ENCODE data around the gene TMSB4X. TPM values are rescaled to one million over a fixed set of nuclear protein-coding genes. Genes with fewer than 3 reads are reported as not detected.

The TMSB4X gene
- total RNA-seq, 4 donors from 2014 or later, result 3,003 to 8,971 (median 6,474) TPM

DNA sequence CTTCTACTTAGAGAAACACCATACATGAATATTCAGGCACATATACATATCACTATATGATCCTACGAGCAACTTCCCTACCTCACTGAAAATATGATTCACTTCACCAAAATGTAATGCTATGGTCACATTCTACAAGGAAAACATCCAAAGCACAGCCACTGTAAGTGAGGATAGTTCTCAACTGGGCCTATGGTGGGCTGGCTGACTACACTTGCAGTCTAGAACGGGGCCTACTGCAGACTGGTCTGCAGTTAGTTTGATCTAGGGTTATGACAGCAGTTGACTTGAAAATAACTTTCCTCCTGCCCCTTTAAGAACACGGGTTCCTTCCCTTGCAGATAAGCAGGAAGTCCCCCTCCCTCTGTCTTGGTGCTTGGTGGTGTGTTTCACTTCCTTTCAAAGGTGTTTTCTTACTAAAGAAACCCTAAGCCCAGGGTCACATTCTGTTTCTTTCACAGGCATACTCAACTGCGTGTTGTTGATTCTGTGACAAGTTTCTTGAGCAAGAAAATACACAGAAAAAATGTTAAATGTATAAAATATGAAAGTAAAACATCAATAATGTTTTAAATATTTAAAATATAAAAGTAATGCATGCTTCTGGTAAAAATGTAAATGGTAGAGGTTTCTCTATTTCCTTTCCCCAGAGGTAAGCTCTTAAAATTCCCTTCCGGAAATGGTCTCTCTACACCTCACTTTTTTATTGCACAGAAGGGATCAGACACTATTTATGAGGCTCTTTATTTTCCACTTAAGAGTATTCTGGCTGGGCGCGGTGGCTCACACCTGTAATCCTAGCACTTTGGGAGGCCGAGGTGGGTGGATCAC lies 18.0 kb upstream of the TMSB4X start:
- TF ChIP-seq, protein P1, sequence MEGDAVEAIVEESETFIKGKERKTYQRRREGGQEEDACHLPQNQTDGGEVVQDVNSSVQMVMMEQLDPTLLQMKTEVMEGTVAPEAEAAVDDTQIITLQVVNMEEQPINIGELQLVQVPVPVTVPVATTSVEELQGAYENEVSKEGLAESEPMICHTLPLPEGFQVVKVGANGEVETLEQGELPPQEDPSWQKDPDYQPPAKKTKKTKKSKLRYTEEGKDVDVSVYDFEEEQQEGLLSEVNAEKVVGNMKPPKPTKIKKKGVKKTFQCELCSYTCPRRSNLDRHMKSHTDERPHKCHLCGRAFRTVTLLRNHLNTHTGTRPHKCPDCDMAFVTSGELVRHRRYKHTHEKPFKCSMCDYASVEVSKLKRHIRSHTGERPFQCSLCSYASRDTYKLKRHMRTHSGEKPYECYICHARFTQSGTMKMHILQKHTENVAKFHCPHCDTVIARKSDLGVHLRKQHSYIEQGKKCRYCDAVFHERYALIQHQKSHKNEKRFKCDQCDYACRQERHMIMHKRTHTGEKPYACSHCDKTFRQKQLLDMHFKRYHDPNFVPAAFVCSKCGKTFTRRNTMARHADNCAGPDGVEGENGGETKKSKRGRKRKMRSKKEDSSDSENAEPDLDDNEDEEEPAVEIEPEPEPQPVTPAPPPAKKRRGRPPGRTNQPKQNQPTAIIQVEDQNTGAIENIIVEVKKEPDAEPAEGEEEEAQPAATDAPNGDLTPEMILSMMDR (IDR thresholded peaks at IDR 0.05; ENCODE audit: low read depth), result no peak

DNA sequence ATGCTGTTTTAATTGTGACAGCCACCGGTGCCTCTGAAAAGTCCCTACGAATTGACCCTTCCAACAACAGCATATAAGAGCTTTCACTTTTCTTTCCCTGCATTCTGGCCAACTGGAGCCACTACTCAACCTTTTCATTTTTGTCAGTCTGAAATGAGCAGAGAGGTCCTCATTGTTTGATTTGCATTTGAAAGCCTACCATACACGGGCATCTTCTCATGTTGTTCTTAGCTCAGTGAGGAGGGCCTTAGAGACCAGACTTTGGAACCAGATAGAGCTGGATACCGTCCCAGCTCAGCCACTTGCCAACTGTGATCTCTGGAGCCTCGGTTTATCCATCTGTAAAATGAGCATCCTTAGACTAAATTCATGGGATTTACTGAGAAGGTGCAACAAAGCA lies 16.9 kb upstream of the TMSB4X start:
- TF ChIP-seq, protein P1 (IDR thresholded peaks at IDR 0.05; ENCODE audit: low read depth), result no peak

DNA sequence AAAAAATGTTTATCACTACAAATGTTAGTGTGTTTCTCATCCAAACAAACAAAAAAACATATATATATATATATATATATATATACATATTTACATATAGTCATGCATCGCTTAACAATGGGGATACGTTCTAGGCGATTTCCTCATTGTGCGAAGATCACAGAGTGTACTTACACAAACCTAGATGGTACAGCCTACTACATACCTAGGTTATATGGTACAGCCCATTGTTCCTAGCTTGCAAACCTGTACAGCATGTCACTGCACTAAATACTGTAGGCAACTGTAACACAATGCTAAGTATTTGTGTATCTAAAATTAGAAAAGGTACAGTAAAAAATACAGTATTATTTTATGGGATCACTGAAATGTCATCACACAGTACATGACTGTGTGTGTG lies 16.4 kb upstream of the TMSB4X start:
- TF ChIP-seq, protein P1 (IDR thresholded peaks at IDR 0.05; ENCODE audit: low read depth), result no peak

DNA sequence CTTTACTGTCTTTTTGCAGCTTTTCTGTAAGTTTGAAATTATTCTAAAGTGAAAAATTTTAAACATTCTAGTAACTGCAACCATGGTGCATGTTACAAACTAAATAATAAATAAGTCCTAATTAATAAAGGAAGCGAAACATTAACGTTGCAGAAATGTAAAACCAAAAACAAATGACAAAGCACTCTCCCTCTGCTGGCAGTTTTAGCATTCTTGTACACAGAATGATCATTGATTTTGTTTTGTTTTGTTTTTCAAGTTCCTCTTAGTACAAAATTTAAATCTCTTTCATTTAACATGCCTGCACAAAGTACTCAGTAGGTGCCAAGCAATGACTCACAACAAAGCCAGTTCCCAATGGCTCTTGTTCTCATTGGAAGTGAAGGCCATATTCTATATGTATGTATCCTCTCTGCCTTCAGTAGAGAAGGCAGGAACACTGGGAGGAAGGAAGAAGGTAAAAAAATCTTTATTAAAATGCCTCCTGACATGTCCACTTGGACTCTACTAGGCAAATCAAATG lies 13.7 kb upstream of the TMSB4X start:
- TF ChIP-seq, protein P1 (IDR thresholded peaks at IDR 0.05; ENCODE audit: low read depth), result no peak

DNA sequence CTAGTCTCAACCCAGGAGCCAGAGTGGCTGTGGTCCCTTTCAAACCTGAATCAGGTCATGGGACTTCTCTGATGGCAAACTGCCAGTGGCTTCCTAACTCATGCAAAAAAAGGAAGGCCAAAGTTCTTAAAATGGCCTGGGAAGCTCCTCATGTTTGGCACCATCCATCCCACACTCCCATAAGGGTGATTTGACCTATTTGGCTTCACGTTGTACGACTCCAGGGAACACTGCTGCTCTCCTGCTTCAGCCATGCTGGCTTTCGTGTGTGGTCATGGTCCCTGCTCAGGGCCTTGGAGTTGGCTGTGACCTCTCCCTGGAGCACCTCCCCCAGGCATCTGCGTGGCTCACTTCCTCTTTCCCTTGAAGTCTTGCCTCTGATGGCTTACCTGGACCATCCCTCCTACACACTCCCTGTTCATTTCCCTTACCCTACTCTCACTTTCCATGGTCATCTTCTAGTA lies 12.8 kb upstream of the TMSB4X start:
- TF ChIP-seq, protein P1 (IDR thresholded peaks at IDR 0.05; ENCODE audit: low read depth), result no peak

DNA sequence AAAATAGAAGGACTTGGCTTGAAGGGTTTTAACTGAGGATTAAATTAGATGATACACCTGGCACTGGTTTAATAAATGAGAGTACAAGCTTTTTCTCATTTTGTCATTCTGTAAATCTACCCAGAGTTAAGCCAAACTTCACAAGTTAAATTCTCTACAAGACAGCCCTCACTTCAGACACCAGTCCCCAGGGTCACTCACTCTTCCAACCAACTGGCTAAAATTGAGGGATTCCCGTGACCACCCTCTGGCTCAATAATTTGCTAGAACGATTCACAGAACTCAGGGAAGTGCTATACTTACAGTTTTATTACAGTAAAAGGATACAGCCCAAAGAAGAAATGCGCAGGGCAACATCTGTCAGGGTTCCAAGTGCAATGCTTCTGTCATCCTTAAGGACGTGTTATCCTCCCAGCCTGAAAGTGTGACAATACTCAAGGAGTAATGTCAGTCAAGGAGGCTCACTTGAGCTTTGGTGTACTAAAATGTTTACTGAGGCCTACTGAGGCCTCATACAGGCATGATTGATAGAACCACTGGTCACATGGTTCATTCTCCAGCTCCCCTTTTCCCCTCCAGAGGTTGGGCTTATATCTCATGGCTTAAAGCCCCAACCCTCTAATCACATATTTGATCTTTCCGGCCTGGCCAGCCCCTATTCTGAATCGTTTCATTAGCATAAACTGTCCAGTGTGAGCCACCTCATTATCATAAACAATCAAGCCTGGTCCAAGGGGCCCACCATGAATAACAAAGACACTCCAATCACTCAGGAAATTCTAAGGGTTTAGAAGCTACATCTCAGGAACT lies 9.6 kb upstream of the TMSB4X start:
- TF ChIP-seq, protein P1 (IDR thresholded peaks at IDR 0.05; ENCODE audit: low read depth), result no peak

DNA sequence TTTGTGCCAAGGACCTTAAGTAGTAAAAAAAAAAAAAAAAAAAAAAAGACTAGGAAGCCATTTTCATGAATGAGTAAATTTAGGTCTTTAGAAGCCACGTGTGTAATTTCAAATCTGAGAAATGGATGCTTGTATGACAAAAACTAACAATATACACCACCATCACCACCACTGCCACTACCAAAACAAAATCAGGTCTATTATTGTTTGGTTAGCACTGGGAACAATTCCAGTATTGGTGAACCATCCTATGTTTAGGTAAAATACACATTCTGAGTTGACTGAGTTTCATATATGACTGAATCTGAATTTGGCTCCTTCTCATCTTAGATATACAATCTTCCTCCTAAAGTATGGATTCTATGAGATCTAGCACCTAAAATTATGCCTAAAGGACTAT lies 8.8 kb upstream of the TMSB4X start:
- TF ChIP-seq, protein P1 (IDR thresholded peaks at IDR 0.05; ENCODE audit: low read depth), result no peak

All from subcutaneous adipose tissue (tissue), 4 donors.